Mesothelial cell of epicardium (in vitro differentiated cells): Measurements from ENCODE around the gene ERC2. TPM values are rescaled to one million over a fixed set of nuclear protein-coding genes. Genes with fewer than 3 reads are reported as not detected.

Source experiments
- DNase-seq, 2 experiments: peaks; one replicate each; pipeline ENCODE4 v3.0.0; 2021; ENCODE audit warnings: low spot score in 2 of 2; ENCODE audit not compliant: unreplicated experiment in 2 of 2
- H3K27ac Mint-ChIP-seq: 2 replicates; pipeline ENCODE4 v1.8.0; 2021; ENCODE audit warnings: mixed read lengths
- H3K27me3 Mint-ChIP-seq: 2 replicates; pipeline ENCODE4 v1.8.0; 2021; ENCODE audit warnings: low read depth, mixed read lengths
- H3K36me3 Mint-ChIP-seq: 2 replicates; pipeline ENCODE4 v1.8.0; 2021; ENCODE audit warnings: mixed read lengths
- H3K4me1 Mint-ChIP-seq: 2 replicates; pipeline ENCODE4 v1.8.0; 2021; ENCODE audit warnings: mixed read lengths
- H3K4me3 Mint-ChIP-seq: 2 replicates; pipeline ENCODE4 v1.8.0; 2021; ENCODE audit warnings: mild to moderate bottlenecking, moderate library complexity, mixed read lengths
- H3K9me3 Mint-ChIP-seq: 2 replicates; pipeline ENCODE4 v1.8.0; 2021; ENCODE audit warnings: mixed read lengths
- CTCF ChIP-seq: fragments of 200-600 bp; sonication (generic); IDR thresholded peaks from one replicate; pipeline ENCODE4 v1.5.0; 2021; ENCODE audit warnings: antibody characterized with exemption; ENCODE audit not compliant: unreplicated experiment
- total RNA-seq: library from RNA; stranded (reverse); gene quantifications from 3 replicates; pipeline ENCODE4 v1.2.1, GENCODE V29; 2021

The ERC2 gene
- total RNA-seq, 1 donor from 2014 or later, result 15.6 TPM

DNA sequence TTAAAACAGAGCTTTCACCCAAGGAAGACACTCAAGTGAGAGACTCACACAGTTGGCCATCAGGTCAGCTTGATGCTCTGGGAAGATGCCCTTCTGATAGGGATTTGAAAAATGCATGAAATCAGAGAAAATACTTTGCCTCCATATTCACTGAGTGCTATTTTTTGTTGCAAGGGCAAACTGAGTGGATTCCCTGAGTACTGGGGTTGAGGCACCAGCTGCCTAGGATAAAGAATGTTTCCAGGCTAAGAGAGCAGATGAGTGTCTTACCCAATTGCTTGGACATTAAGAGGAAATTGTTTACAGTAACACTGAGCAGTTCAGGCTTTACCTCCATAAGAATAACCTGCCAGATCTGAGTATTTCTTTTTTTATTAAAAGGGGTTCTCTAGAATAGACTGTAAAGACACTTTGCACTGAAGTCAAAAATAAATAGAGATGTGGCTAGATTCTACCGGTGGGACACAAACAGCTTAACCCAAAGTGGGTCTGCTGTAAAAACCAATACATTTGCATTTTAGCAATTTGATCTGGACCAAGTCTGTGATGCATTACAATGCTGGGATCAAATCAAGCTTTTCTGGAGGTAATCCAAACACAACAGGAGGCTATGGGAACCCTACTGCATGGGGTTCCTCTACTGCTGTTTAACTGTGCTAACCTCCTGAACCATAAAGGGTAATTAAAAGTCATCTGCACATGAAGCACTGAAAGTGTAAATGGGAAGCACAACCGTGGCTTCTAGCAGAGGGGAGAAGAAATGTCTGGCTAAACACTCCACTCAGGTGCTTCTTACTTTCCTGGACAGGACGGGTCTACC is 742.4 kb downstream of the ERC2 start:
- peaks cover 21% of the 10 kb centered on the region for H3K4me1 Mint-ChIP-seq
- H3K27me3 Mint-ChIP-seq, result peaks cover 2% of the 10 kb centered on the region
- no peak overlapping the region for H3K27ac Mint-ChIP-seq
- DNase-seq, result no peak
- H3K36me3 Mint-ChIP-seq, result no peaks in the 10 kb centered on the region
- H3K4me3 Mint-ChIP-seq, result no peak overlapping the region
- no peaks in the 10 kb centered on the region for H3K9me3 Mint-ChIP-seq
- TF ChIP-seq CTCF, result no peak

DNA sequence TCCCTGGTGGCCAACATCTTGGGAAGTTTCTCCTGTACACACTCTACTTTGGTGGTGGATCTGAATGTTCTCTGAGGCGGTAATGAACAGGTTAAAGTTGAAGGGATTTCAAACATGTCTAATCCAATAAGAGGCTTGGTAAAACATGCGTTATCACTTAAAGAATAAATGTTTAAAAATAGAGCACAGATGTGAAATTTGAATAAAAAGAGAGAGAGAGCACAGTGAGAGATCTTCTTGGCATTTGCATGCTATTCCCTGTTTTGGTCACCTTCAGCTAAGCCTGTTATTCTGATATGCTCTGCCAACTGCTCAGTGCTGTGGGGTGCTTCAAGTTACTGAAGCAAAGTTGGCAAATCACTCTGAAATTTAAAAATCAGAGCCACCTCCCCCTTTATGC is 743.4 kb downstream of the ERC2 start:
- no peaks in the 10 kb centered on the region for H3K9me3 Mint-ChIP-seq
- no peak overlapping the region for H3K4me3 Mint-ChIP-seq
- no peak for TF ChIP-seq CTCF
- H3K27ac Mint-ChIP-seq, result no peak overlapping the region
- peaks cover 21% of the 10 kb centered on the region for H3K4me1 Mint-ChIP-seq
- no peaks in the 10 kb centered on the region for H3K36me3 Mint-ChIP-seq
- peaks cover 4% of the 10 kb centered on the region for H3K27me3 Mint-ChIP-seq
- DNase-seq, result no peak

DNA sequence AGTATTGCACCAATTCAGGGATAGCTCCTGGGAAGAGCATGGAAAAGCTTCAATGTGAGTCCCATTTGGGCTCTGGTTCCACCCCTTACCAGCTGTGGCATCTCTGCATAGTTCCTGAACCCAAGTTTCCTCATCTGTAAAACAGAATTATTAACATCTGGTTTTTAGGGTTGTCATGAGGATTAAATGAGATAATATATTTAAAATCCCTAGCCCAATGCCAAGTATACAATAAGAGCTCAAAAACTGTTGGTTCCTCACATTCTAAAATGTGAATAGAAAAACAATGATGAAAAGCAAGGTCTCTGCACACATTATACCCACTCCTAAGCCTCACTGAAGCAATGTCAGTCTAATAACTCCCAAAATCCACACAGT is 743.9 kb downstream of the ERC2 start:
- Mint-ChIP-seq H3K4me3 (no peak overlapping the region), H3K27ac (no peak overlapping the region), H3K9me3 (no peaks in the 10 kb centered on the region), H3K27me3 (peaks cover 6% of the 10 kb centered on the region), H3K4me1 (peaks cover 21% of the 10 kb centered on the region), H3K36me3 (no peaks in the 10 kb centered on the region)
- DNase-seq, result no peak
- TF ChIP-seq CTCF, result no peak

DNA sequence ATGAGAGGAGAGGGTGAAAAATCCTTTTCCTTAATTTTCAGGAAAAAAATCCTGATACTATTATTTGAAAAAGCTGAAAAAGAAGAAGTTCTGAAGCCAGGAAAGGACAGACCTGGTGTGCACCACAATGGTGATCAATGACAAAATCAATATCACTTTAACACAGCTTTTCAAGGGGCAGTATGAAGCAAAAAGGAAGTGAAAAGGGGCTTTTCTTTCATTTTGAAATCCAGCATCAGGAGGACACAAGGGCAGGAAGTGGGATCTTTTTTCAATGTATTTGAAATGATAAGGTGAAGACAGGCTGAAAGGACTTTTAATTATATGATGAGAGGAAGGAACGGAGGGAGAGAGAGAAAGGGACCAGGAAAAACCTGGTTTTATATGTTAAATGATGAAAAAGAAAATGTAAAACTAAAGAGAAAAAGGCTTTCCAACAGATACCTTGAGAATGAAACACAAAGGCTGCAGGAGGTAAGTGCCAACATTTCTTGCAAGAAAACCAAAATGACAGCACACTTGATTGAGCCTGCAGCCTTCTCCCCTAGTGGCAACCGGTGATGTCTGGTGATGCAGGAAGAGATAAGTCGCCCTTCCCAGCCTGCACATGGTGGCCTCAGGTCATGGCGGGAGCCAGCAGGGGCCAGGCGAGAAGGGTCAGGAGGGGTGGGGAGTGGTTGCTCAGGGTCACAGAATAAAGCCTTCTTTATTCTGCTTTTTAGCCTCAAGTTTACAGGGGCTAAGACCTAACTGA is 744.4 kb downstream of the ERC2 start:
- no peak for TF ChIP-seq CTCF
- Mint-ChIP-seq H3K36me3 (no peaks in the 10 kb centered on the region), H3K4me1 (peaks cover 24% of the 10 kb centered on the region), H3K4me3 (no peak overlapping the region), H3K27ac (peak overlapping the region; percentile 41), H3K9me3 (no peaks in the 10 kb centered on the region), H3K27me3 (peaks cover 6% of the 10 kb centered on the region)
- no peak for DNase-seq

- peaks cover 39% of the 10 kb centered on the region for H3K4me1 Mint-ChIP-seq
- peak; percentile 49 for TF ChIP-seq CTCF
- H3K9me3 Mint-ChIP-seq, result no peaks in the 10 kb centered on the region
- H3K4me3 Mint-ChIP-seq, result no peak overlapping the region
- no peak overlapping the region for H3K27ac Mint-ChIP-seq
- no peaks in the 10 kb centered on the region for H3K36me3 Mint-ChIP-seq
- H3K27me3 Mint-ChIP-seq, result peaks cover 7% of the 10 kb centered on the region
- peak in 1 of 2 experiments; percentile 41 for DNase-seq
Measured at GRCh38 chr3:55721716-55722484, 746.4 kb downstream of the ERC2 start.
